HG03159 (cell line): ENCODE results near the gene TSR1.

Experiments used
- ATAC-seq: cut with Tn5 transposase; IDR thresholded peaks from one replicate; pipeline ENCODE4 v1.9.1; 2021; ENCODE audit warnings: mild to moderate bottlenecking, moderate library complexity; ENCODE audit not compliant: unreplicated experiment

Gene TSR1

DNA sequence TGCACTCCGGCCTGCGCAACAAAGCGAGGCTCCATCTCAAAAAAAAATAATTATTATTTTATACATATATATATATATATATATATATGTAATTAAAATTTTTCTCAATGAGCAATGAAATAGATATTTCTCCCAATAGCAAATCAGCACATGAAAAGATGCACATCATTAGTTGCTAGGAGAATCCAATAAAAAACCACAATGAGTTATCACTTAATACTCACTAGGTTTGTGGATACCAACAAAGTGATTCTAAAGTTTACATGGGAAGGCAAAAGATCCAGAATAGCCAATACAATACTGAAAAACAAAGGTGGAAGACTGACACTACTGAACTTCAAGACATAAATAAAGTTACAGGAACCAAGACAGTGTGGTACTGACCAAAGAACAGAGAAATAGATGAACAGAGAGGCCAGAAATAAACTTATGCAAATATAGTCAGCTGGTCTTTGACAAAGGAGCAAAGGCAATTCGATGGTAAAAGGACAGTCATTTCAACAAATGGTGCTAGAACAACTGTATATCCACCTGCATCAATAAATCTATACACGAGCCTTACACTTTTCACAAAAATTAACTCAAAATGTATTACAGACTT is 46.3 kb downstream of the TSR1 start:
- no peak for ATAC-seq

DNA sequence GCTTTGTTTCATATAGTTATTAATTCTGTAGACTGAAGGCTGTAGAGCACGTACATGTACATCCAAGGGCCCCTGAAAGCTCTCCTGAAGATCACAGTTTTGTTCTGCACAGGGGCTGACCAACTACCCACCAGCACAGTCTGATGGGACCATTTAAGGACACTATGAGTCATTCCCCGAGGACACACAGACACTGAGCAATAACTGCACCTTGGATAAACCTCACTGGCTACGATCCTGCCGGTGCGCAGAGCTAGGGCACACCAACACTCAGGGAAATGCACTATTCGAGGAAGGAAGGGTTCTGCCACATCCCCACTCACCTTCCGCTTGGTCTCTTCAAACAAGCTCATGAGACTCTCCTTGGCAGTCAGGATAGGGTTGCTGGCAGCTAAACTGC is 53.0 kb downstream of the TSR1 start:
- no peak for ATAC-seq

DNA sequence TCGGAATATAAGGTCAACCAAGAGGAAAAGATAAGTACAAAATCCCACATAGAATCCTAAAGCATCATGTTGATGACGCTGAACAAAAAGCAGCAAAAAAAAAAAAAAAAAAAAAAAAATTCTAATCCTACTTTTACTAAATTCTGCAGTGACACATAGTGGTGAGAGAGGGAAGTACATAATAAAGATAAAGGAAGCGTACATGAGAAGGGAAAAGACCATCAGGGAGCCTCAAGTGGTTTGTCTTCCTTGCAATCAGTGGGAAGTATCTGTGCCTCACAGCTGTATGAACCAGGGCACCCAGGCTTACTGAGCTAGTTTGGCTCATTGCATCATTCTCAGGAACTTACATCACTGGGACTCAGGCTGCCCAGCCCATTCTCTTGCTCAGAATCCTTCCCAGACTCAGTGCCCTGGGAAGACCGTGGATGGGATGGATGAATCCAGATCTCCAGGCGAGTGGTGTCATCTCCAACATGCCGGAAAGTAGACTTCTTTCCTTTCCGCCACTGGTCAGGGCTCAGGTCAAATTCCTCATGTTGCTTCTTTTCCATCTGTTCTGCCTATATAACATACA is 53.9 kb downstream of the TSR1 start:
- ATAC-seq: no peak

DNA sequence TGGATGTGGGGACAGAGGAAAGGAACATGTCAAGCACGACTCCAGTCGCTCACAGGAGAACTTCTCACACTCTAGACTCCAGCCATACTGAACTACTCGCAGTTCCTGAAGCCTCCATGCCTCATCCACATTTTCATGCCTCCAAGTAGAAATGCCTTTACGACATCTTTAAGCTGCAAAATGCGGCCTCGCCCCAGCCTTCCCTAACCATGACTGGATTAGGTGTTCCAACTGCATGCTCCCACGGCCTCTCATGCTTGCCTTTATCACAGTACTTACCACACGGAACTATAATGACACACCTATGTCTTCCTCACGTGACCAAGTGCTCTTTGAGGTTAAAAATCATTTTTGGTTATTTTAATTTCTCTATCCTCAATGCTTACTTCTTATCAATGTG is 56.5 kb downstream of the TSR1 start:
- no peak for ATAC-seq

DNA sequence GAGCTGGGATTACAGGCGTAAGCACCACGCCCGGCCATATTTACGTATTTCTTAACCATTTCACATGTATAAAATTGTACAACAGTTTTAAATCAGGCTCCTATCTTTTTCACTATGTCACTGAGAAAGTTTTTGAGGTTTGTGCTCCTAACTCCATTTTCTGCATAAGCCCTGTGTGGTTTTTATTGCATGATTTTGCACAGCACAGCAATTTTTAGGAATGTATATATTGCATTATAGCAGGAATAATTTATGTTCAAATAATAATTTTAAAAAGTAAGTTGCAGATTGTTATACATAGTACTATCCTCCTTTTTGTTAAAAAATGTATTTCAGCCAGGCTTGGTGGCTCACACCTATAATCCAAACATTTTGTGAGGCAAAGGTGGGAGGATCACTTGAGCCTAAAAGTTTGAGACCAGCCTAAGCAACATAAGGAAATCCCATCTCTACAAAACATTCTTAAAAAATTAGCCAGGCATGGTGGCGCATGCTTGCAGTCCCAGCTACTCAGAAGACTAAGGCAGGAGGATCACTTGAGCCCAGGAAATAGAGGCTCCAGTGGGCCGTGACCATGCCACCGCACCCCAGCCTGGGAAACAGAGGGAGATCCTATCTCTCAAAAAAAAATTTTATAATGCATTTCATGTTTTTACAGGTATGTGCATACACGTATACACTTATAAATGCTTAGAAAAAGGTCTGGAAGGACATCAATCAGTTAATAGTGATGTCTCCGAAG is 58.7 kb downstream of the TSR1 start:
- no peak for ATAC-seq

DNA sequence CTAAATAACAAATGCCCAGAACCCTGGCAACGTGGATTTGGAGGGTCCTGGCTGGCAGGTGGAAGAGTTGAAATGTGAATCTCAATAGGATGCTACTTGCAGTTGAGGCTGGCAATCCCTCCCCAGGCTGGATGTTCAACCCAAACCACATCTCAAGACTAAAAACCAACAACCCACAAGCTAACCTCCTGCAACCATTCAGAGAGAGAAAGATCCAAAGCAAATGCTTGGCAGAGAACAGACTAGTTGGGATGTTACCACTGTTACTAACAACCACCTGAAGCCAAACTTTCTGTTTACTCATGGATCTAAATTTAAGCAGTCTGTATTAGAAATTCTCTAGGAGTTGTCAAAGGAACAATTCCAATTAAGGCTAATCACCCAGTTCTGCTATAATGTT is 60.5 kb downstream of the TSR1 start:
- ATAC-seq: no peak

DNA sequence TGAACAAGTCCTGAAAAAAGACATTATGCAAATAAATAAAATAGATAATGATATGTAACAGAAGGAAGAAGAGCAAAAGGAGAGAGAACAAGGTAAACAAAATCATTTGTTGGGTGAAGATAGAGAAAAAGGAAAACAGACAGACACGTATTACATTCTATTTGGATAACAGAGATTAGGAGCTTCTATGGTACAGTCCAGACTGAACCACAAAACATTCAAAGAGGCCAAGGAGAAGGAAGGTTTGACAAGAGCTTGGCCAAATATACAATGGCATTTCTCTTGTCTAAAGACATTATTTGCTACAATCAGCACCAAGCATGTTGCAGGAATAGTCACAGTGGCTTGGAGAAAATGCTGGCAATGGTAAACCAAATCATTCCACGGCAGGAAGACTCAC is 61.8 kb downstream of the TSR1 start:
- ATAC-seq: no peak
